ENCODE results near the gene ABCC4. TPM values are rescaled to one million over a fixed set of nuclear protein-coding genes. Genes with fewer than 3 reads are reported as not detected.

ABCC4 gene
- total RNA-seq, 4 donors from 2014 or later: 15.8 to 26.0 (median 23.8) TPM

- 86 to 88% methylated on average over 3 to 4 of the region's 4 CpGs for WGBS, 2 donors (ENCODE audit: low coverage in 1 of 2)
- Histone ChIP-seq H3K4me3 (no peak overlapping the region), H3K9me3 (no peaks in the 10 kb centered on the region), H3K4me1 (peaks cover 0 to 12% (median 2%) of the 10 kb centered on the region in 4 donors), H3K27ac (no peak overlapping the region), H3K36me3 (no peaks in the 10 kb centered on the region), H3K27me3 (no peaks in the 10 kb centered on the region)
- DNase-seq: no peak
- TF ChIP-seq EP300 (IDR thresholded peaks at IDR 0.05; ENCODE audit: low read depth): no peak
- TF ChIP-seq POLR2A (IDR thresholded peaks at IDR 0.05): no peak
- in situ Hi-C loops (cut with MboI; ENCODE audit: low pct_ligation_motif_present in 1 of 4, low pct_unique_long_range_greater_than_20kb in 1 of 4, low sequenced_read_pairs in 3 of 4) (loop anchor here in 1 of 4 donors (25.0 kb wide), 1 partner anchor 468 kb away; no protein-coding TSS in a partner anchor), intact Hi-C loops (cut with DNase I; ENCODE audit: low total_unique reads) (no loop called here)
Observed at GRCh38 chr13:95155093-95155492, 146.2 kb downstream of the ABCC4 start.

- WGBS, 2 donors (ENCODE audit: low coverage in 1 of 2): 60 to 62% methylated on average over 3 of the region's 3 CpGs
- in situ Hi-C loops (cut with MboI; ENCODE audit: low pct_ligation_motif_present in 1 of 4, low pct_unique_long_range_greater_than_20kb in 1 of 4, low sequenced_read_pairs in 3 of 4): loop anchor here in 1 of 4 donors (25.0 kb wide), 1 partner anchor 467 kb away; no protein-coding TSS in a partner anchor
Observed at GRCh38 chr13:95154413-95154886, 146.8 kb downstream of the ABCC4 start.

GRCh38 chr13:95153647-95154412, 147.4 kb downstream of the ABCC4 start:
- DNase-seq: no peak
- intact Hi-C loops (cut with DNase I; ENCODE audit: low total_unique reads) (no loop called here), in situ Hi-C loops (cut with MboI; ENCODE audit: low pct_ligation_motif_present in 1 of 4, low pct_unique_long_range_greater_than_20kb in 1 of 4, low sequenced_read_pairs in 3 of 4) (loop anchor here in 1 of 4 donors (25.0 kb wide), 1 partner anchor 467 kb away; no protein-coding TSS in a partner anchor)
- Histone ChIP-seq H3K36me3 (no peaks in the 10 kb centered on the region), H3K4me3 (no peak overlapping the region), H3K9me3 (no peaks in the 10 kb centered on the region), H3K27ac (no peak overlapping the region), H3K4me1 (peaks cover 0 to 15% (median 2%) of the 10 kb centered on the region in 4 donors), H3K27me3 (no peaks in the 10 kb centered on the region)
- 43 to 55% methylated on average over 7 of the region's 7 CpGs for WGBS, 2 donors (ENCODE audit: low coverage in 1 of 2)
- no peak for TF ChIP-seq EP300 (IDR thresholded peaks at IDR 0.05; ENCODE audit: low read depth)
- TF ChIP-seq POLR2AphosphoS5 (IDR thresholded peaks at IDR 0.05): no peak
- no peak for TF ChIP-seq CTCF (IDR thresholded peaks at IDR 0.05)
- no peak for TF ChIP-seq POLR2A (IDR thresholded peaks at IDR 0.05)

More at GRCh38 chr13:95154413-95154886, 146.8 kb downstream of the ABCC4 start:
- no peak for TF ChIP-seq POLR2A (IDR thresholded peaks at IDR 0.05)
- TF ChIP-seq EP300 (IDR thresholded peaks at IDR 0.05; ENCODE audit: low read depth): no peak
- TF ChIP-seq CTCF (IDR thresholded peaks at IDR 0.05): no peak
- no peak for TF ChIP-seq POLR2AphosphoS5 (IDR thresholded peaks at IDR 0.05)
- Histone ChIP-seq H3K4me1 (peaks cover 0 to 12% (median 2%) of the 10 kb centered on the region in 4 donors), H3K27ac (no peak overlapping the region), H3K36me3 (no peaks in the 10 kb centered on the region), H3K27me3 (no peaks in the 10 kb centered on the region), H3K4me3 (no peak overlapping the region), H3K9me3 (no peaks in the 10 kb centered on the region)
- intact Hi-C loops (cut with DNase I; ENCODE audit: low total_unique reads): no loop called here
- DNase-seq: no peak

- DNase-seq: no peak
- peaks cover 0 to 17% (median 2%) of the 10 kb centered on the region in 4 donors for H3K4me1 ChIP-seq
- H3K36me3 ChIP-seq: no peaks in the 10 kb centered on the region
- TF ChIP-seq EP300 (IDR thresholded peaks at IDR 0.05; ENCODE audit: low read depth) (no peak), CTCF (IDR thresholded peaks at IDR 0.05) (no peak), POLR2AphosphoS5 (IDR thresholded peaks at IDR 0.05) (no peak), POLR2A (IDR thresholded peaks at IDR 0.05) (no peak)
- WGBS, 2 donors (ENCODE audit: low coverage in 1 of 2): 93 to 96% methylated on average over 3 to 4 of the region's 4 CpGs
- no peak overlapping the region for H3K27ac ChIP-seq
- intact Hi-C loops (cut with DNase I; ENCODE audit: low total_unique reads) (no loop called here), in situ Hi-C loops (cut with MboI; ENCODE audit: low pct_ligation_motif_present in 1 of 4, low pct_unique_long_range_greater_than_20kb in 1 of 4, low sequenced_read_pairs in 3 of 4) (loop anchor here in 1 of 4 donors (25.0 kb wide), 1 partner anchor 465 kb away; no protein-coding TSS in a partner anchor)
- no peaks in the 10 kb centered on the region for H3K9me3 ChIP-seq
- no peaks in the 10 kb centered on the region for H3K27me3 ChIP-seq
- no peak overlapping the region for H3K4me3 ChIP-seq
Observed at GRCh38 chr13:95151942-95152587, 149.2 kb downstream of the ABCC4 start.

Measured in transverse colon (tissue), 4 donors.